GM15510 (cell line): Measurements from ENCODE around the gene ARMC10.

Experiments
- POLR2A ChIP-seq: IDR thresholded peaks from 3 replicates; pipeline ENCODE4 v1.6.1; 2011; ENCODE audit warnings: borderline replicate concordance; ENCODE audit not compliant: insufficient read length; ENCODE audit errors: extremely low read depth

Gene ARMC10

DNA sequence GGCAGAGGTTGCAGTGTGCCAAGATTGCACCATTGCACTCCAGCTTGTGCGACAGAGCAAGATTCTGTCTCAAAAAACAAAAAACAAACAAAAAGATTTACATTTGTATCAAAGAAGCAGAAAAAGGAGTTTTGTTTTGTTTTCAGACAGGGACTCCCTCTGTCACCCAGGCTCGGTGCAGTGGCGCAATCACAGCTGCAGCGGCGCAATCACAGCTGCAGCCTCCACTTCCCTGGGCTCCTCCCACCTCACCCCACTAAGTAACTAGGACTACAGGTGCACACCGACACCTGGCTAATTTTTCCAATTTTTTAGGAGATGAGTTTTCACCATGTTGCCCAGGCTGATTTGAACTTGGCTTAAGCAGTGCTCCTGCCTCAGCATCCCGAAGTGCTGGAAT lies 1.8 kb downstream of the ARMC10 start:
- TF ChIP-seq POLR2A = no peak

DNA sequence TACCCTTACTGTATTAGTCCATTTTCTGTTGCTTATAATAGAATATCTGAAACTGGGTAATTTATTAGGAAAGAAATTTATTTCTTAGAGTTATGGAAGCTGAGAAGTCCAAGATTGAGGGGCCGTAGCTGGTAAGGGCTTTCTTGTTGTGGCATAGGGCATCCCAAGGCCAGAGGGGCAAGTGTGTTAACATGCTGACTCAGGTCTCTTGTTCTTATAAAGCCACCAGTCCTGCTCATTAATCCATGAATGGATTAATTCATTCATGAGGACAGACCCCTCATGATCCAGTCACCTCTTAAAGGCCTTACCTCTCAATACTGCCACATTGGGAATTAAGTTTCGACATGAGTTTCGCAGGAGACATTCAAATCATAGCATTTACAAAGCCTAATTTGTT lies 2.4 kb downstream of the ARMC10 start:
- TF ChIP-seq POLR2A = no peak

DNA sequence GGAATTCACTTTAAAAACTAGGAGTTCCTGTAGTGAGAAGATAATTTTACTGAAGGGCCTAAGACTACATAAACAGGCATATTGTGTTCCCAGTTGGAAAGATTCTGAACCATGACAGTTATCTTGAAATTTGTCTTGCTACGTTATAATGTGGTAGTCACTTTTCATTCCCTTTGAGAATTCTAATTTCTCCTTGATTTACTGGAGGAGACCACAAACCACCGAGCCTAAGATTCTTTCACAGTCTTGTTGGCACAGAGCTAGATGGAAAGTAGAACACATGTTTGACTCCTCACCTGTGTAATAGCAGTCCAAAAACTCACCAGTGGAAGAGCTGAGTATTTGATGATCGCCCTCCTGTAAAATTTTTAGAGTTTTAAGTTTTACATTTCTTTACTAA lies 4.9 kb downstream of the ARMC10 start:
- TF ChIP-seq POLR2A = no peak

DNA sequence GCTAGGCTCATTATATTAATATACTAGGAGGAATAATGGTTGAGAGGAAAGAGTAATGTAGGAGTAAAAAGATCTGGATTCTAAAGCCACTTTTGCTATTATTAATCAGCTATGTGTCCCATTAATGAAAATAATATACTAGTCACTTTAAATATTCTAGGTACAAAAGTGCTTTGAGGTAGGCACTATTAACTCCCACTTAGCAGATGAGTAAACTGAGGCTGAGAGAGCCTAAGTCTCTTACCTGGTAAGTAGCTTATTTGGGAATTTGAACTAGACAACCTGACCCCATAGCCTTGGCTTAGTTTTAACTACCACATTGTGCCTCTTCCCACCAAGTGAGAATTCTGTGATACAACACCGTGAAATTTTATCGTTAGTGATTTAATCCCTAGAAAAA lies 6.0 kb downstream of the ARMC10 start:
- TF ChIP-seq POLR2A = no peak

DNA sequence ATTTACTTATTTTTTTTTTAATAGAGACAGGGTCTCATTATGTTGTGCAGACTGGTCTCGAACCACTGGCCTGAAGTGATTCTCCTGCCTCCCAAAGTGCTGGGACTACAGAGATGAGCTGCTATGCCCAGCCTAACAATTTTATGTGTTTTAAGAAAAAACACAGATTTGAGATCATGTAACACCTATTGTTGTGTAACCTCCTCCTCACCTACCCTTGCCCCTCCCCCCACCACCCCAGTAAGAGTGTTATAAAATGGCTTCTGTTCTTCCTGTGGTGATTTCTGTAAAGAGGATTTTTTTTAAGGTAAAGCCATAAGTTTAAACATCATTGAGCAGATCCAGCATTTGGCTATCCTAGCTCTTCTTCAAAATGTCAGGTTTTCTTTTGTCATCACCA lies 7.6 kb downstream of the ARMC10 start:
- TF ChIP-seq POLR2A = no peak

DNA sequence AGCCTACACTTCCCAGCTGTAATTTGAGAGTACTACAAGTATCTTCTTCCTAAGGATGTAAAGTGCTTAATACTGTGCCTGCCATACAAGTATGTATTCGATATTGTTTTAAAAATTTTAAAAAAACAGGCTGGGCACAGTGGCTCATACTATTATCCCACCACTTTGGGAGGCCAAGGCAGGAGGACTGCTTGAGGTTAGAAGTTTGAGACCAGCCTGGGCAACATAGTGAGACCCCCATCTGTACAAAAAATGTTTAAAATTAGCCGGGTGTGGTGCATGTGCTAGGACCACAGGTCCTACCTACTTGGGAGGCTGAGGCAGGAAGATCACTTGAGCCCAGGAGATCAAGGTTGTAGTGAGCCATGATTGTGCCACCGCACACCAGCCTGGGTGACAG lies 8.3 kb downstream of the ARMC10 start:
- no peak for TF ChIP-seq POLR2A

DNA sequence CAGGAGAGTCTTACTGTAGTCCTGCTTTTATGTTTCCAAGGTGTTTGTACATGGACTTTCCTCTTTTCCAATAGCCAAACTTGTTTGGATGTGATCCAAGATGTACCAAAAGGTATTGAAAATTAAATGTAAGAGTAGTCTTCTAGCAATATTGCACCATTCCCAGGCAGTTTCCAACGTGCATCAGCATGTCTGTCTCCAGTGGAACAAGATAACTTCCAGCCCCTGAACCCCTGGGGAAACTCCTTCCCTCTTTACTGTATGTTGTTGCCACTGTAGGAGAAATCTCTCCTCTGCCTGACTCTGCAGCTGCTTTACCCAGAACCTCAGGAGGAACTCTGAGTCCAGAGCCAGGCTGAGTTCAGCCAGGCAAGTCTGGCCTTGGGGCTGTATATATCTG lies 18.5 kb downstream of the ARMC10 start:
- TF ChIP-seq POLR2A = no peak

DNA sequence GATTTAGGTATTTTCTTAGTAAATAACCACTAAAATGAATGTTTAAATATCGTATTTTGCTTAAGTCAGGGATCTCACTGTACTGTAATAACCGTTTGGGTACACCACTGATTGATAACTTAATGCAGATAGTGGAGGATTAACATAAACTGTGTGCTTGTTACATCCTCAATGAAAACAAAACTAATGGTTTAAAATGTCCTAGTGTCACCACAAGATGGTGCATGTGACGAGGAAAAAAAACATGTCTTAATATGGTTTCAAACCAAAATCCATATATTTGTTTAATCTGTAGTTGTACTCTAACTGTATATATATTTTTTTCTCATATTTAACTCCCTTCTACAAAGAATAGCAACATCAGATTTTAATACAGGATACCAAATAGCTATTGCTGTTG lies 19.2 kb downstream of the ARMC10 start:
- TF ChIP-seq POLR2A = no peak

DNA sequence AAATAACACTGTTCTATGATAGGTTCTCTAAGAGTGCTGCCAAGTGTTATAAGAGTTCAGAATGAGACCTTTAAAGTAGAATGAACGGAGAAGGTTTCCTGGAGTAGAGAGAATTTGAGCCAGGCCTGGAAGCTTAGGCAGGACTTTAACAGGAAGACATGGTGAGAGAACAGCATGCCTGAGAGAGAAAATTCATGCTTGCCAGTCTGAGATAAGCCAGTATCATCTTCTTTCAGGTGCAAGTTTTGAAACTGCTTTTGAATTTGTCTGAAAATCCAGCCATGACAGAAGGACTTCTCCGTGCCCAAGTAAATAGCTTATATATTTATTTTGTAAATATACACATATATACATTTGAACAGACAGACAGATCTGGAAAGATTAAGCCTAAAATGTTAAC lies 22.1 kb downstream of the ARMC10 start:
- TF ChIP-seq POLR2A = no peak

DNA sequence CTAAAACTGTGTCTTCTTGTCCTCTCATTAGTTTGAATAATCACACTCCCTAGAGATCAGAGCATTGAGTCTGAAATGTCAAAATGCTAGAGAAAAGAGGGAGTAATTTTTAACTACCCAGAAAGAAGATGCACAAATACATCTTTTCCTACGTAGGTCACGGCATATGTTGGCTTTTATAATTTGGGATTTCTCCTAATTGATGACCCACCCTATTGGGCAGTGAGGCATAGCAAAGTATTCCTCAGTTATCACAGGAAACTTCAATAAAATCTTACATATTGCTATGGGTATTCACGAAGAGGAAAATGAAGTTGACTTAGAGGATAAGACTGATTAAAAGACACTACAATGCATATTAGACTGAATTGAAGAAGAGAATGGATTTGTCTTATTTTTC lies 25.4 kb downstream of the ARMC10 start:
- no peak for TF ChIP-seq POLR2A

DNA sequence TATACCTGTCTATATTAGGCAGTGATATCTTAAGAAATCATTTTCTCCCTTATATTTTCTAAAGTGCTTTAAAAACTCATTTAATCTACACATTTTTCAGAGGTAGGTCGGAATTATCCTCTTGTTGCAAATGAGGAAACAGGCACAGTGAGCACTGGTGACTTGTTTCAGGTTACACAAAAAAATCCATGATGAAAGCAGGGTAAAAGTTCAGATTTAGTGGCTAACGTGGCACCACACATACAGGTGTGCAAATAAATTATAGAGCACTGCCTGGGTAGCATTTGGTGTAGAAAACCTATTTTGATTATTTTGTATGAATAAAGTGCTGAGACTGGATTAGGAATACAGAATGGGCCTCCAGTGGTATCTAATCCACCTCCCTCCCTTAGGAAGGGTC lies 26.6 kb downstream of the ARMC10 start:
- no peak for TF ChIP-seq POLR2A

DNA sequence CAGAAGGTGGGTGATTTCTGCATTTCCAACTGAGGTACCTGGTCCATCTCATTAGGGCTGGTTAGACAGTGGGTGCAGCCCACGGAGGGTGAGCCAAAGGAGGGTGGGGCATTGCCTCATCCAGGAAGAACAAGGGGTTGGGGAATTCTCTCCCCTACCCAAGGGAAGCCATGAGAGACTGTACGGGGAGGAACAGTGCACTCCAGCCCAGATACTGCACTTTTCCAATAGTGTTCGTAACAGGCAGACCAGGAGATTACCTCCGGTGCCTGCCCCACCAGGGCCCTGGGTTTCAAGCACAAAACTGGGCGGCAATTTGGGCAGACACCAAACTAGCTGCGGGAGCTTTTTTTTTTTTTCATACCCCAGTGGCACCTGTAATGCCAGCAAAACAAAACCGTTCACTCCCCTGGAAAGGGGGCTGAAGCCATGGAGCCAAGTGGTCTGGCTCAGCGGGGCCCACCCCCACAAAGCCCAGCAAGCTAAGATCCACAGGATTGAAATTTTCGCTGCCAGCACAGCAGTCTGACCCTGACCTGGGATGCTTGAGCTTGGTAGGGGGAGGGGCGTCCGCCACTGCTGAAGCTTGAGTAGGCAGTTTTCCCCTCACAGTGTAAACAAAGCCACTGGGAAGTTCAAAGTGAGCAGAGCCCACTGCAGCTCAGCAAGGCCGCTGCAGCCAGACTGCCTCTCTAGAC lies 31.2 kb downstream of the ARMC10 start:
- no peak for TF ChIP-seq POLR2A

DNA sequence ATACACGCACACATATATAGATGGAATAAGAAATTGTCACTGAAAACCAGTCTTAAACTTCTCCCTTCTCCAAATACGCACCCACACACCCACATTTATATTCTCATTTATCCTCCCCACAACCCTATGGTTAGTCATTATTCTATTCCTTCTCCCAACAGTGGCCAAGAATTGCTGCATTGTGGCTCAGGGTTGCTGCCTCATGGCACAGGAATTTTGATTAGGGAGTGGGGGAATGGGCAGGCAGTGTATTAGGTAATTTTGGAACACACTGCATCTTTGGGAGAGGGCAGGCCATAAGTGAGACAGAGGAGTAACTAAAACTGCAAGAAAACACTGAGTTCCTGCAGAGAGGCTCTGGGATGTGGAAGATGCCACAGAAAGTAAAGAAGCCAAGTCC lies 38.2 kb downstream of the ARMC10 start:
- no peak for TF ChIP-seq POLR2A

DNA sequence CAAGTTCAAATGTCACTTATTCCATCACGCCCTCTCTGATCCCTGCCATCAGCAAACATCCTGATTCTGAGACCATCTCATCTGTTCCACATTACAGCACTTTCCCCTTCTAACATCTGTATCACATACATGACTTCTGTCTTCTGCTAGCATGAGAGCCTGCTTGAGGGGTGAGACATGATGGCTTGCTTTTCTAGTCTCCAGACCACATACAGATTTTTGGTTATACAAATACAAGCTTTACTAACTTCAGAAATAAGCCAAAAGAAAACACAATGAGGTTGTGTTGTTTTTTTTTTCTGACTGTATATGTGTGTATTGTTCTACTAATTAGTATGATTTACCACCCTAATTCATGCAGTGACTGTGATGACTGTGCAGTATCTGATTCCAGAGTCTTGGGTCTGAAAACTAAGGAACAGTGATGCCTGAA lies 39.7 kb downstream of the ARMC10 start:
- no peak for TF ChIP-seq POLR2A

DNA sequence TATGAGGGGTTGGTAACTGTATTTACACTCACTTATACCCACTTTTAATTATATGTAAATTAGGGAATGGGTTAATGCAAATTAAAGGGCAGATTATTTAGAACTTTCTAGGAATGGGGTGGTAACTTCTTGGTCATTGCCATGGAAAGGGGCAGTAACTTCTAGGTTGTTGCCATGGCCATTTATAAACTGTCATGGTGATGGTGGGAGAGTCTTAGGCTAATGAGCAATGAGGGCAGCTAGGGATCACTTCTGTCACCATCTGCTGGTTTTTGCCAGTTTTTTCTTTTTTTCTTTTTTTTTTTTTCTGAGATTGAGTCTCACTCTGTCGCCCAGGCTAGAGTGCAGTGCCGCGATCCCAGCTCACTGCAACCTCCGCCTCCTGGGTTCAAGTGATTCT lies 40.8 kb downstream of the ARMC10 start:
- TF ChIP-seq POLR2A = no peak

DNA sequence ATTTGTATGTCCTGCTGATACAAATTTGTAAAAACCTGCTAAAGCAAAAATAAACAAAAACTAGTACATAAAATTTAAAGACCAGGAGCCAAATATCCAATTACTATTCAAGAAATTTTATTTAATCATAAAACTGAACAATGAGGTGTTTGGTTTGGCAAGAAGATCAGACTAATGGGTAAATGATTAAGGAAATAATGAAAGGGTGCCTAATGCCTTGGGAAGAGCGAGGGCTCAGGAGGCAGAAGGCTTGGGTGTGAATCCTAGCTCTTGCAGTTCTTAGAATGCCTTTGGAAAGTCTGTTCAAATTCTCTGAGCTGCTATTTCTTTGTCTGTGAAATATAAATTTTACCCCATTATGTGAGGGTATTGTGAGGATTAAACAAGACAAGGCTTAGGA lies 41.6 kb downstream of the ARMC10 start:
- TF ChIP-seq POLR2A = no peak

DNA sequence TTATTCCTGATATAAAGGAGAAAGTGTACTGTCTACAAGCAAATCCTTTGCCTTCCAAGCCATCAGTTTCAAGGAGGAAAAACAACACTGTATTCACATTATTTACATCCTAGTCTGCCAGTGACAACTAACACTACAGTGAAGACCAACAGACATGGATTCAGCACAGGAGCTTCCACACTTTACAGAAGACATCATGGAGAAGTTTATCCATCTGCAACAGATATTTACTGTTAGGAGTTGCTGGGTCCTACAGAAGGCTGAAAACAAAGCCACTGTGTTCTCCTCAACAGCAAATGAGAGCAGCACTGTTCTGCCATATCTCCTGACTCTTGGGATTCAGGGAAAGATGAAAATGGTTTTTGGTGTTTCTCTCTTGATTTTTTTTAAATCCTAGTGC lies 42.1 kb downstream of the ARMC10 start:
- no peak for TF ChIP-seq POLR2A
